H9 (cell line): ENCODE data around the gene PLEKHG7. TPM values are rescaled to one million over a fixed set of nuclear protein-coding genes. Genes with fewer than 3 reads are reported as not detected.

ENCODE experiments used
- DNase-seq: peaks from one replicate; pipeline ENCODE4 v3.0.0-alpha.2; 2017
- H2AFZ ChIP-seq: one replicate; pipeline ENCODE4 v1.6.1; 2013; ENCODE audit warnings: mild to moderate bottlenecking, low read length, control low read depth, moderate library complexity
- H2AK5ac ChIP-seq: 2 replicates; pipeline ENCODE4 v1.6.1; 2013; ENCODE audit warnings: low read length, control low read depth, mixed read lengths; ENCODE audit not compliant: insufficient read length
- H2BK120ac ChIP-seq: one replicate; pipeline ENCODE4 v1.6.1; 2013; ENCODE audit warnings: low read depth, mild to moderate bottlenecking, low read length, control low read depth, inconsistent platforms; ENCODE audit not compliant: poor library complexity, severe bottlenecking
- H2BK12ac ChIP-seq: 2 replicates; pipeline ENCODE4 v1.6.1; 2013; ENCODE audit warnings: low read length, control low read depth, mixed read lengths, low read depth; ENCODE audit not compliant: insufficient read length
- H2BK15ac ChIP-seq: 2 replicates; pipeline ENCODE4 v1.6.1; 2013; ENCODE audit warnings: low read depth, low read length, control low read depth
- H2BK20ac ChIP-seq: one replicate; pipeline ENCODE4 v1.6.1; 2013; ENCODE audit warnings: low read depth, mild to moderate bottlenecking, low read length, control low read depth, inconsistent platforms; ENCODE audit not compliant: poor library complexity, severe bottlenecking
- H2BK5ac ChIP-seq: 2 replicates; pipeline ENCODE4 v1.6.1; 2013; ENCODE audit warnings: low read length, control low read depth, mixed read lengths; ENCODE audit not compliant: insufficient read length
- H3K14ac ChIP-seq: 2 replicates; pipeline ENCODE4 v1.6.1; 2013; ENCODE audit warnings: low read length, control low read depth; ENCODE audit not compliant: insufficient read depth
- H3K18ac ChIP-seq: 2 replicates; pipeline ENCODE4 v1.6.1; 2013; ENCODE audit warnings: low read depth, mild to moderate bottlenecking, mixed read lengths, low read length, control low read depth; ENCODE audit not compliant: insufficient read length
- H3K23ac ChIP-seq: 2 replicates; pipeline ENCODE4 v1.6.1; 2013; ENCODE audit warnings: low read length, control low read depth, mixed read lengths, low read depth; ENCODE audit not compliant: insufficient read length
- H3K23me2 ChIP-seq: 2 replicates; pipeline ENCODE4 v1.6.1; 2013; ENCODE audit warnings: low read depth, mild to moderate bottlenecking, mixed read lengths, low read length, control low read depth; ENCODE audit not compliant: insufficient read length, poor library complexity, severe bottlenecking
- H3K27ac ChIP-seq: 2 replicates; pipeline ENCODE4 v1.5.1; 2013; ENCODE audit warnings: low read length, control low read depth, mixed read lengths, low read depth; ENCODE audit not compliant: insufficient read length
- H3K27me3 ChIP-seq: 2 replicates; pipeline ENCODE4 v1.6.1; 2013; ENCODE audit warnings: low read length, control low read depth, inconsistent platforms; ENCODE audit not compliant: insufficient read depth
- H3K4ac ChIP-seq: 2 replicates; pipeline ENCODE4 v1.6.1; 2013; ENCODE audit warnings: low read depth, mild to moderate bottlenecking, control low read depth, inconsistent platforms, low read length, moderate library complexity
- H3K4me1 ChIP-seq: 2 replicates; pipeline ENCODE4 v1.6.1; 2013; ENCODE audit warnings: low read length, control low read depth, inconsistent platforms; ENCODE audit not compliant: insufficient read depth
- H3K4me2 ChIP-seq: 2 replicates; pipeline ENCODE4 v1.6.1; 2013; ENCODE audit warnings: low read length, control low read depth, mixed read lengths; ENCODE audit not compliant: insufficient read length, insufficient read depth
- H3K56ac ChIP-seq: 2 replicates; pipeline ENCODE4 v1.6.1; 2013; ENCODE audit warnings: low read depth, mild to moderate bottlenecking, mixed read lengths, low read length, control low read depth; ENCODE audit not compliant: insufficient read length
- H3K79me1 ChIP-seq: 2 replicates; pipeline ENCODE4 v1.6.1; 2013; ENCODE audit warnings: low read depth, mild to moderate bottlenecking, moderate library complexity, low read length, control low read depth, inconsistent platforms; ENCODE audit not compliant: insufficient read depth, poor library complexity, severe bottlenecking
- H3K79me2 ChIP-seq: 2 replicates; pipeline ENCODE4 v1.6.1; 2013; ENCODE audit warnings: low read length, control low read depth, inconsistent platforms; ENCODE audit not compliant: insufficient read depth
- H3K9ac ChIP-seq: 2 replicates; pipeline ENCODE4 v1.6.1; 2013; ENCODE audit warnings: low read length, control low read depth, mixed read lengths; ENCODE audit not compliant: insufficient read length; ENCODE audit errors: extremely low read depth
- H3K9me3 ChIP-seq: one replicate; pipeline ENCODE4 v1.6.1; 2013; ENCODE audit warnings: low read depth, low read length, inconsistent platforms; ENCODE audit not compliant: control insufficient read depth
- H3T11ph ChIP-seq: one replicate; pipeline ENCODE4 v1.6.1; 2013; ENCODE audit warnings: mild to moderate bottlenecking, low read length, control low read depth, inconsistent platforms
- H4K20me1 ChIP-seq: one replicate; pipeline ENCODE4 v1.6.1; 2013; ENCODE audit not compliant: control insufficient read depth, insufficient read length, insufficient read depth
- H4K5ac ChIP-seq: 2 replicates; pipeline ENCODE4 v1.6.1; 2013; ENCODE audit warnings: low read depth, mild to moderate bottlenecking, mixed read lengths, low read length, control low read depth; ENCODE audit not compliant: insufficient read length
- H4K8ac ChIP-seq: replicated peaks from 2 replicates; pipeline ENCODE4 v1.6.1; 2013; ENCODE audit warnings: low read length, control low read depth, mixed read lengths, low read depth; ENCODE audit not compliant: insufficient read length
- H4K91ac ChIP-seq: 2 replicates; pipeline ENCODE4 v1.6.1; 2013; ENCODE audit warnings: low read depth, mild to moderate bottlenecking, moderate library complexity, mixed read lengths, low read length, control low read depth; ENCODE audit not compliant: insufficient read length
- H3K27ac Mint-ChIP-seq, 3 experiments: 2 replicates in 2 of 3; 3 replicates in 1 of 3; pipeline ENCODE4 v1.8.0; 2020 to 2021; ENCODE audit warnings: mixed read lengths in 3 of 3, mild to moderate bottlenecking in 1 of 3, moderate library complexity in 1 of 3
- H3K27me3 Mint-ChIP-seq: 2 replicates; pipeline ENCODE4 v1.8.0; 2021; ENCODE audit warnings: low read depth, mild to moderate bottlenecking, moderate library complexity, mixed read lengths
- H3K36me3 Mint-ChIP-seq, 3 experiments: 2 replicates in 2 of 3; 3 replicates in 1 of 3; pipeline ENCODE4 v1.8.0; 2020 to 2021; ENCODE audit warnings: low read depth in 3 of 3, mixed read lengths in 3 of 3; ENCODE audit not compliant: insufficient read depth in 1 of 3
- H3K4me1 Mint-ChIP-seq, 2 experiments: 2 replicates each; pipeline ENCODE4 v1.8.0; 2020; ENCODE audit warnings: mixed read lengths in 2 of 2
- H3K4me3 Mint-ChIP-seq, 2 experiments: 2 replicates in 1 of 2; 3 replicates in 1 of 2; pipeline ENCODE4 v1.8.0; 2020 to 2021; ENCODE audit warnings: mild to moderate bottlenecking in 2 of 2, mixed read lengths in 2 of 2, moderate library complexity in 1 of 2
- H3K9me3 Mint-ChIP-seq, 2 experiments: 2 replicates in 1 of 2; 3 replicates in 1 of 2; pipeline ENCODE4 v1.8.0; 2020; ENCODE audit warnings: mild to moderate bottlenecking in 2 of 2, mixed read lengths in 2 of 2, moderate library complexity in 1 of 2
- CTCF ChIP-seq: fragments of 200-600 bp; sonication (generic); conservative IDR thresholded peaks from 3 replicates; pipeline ENCODE4 v1.8.0; 2021; ENCODE audit warnings: antibody characterized with exemption, mild to moderate bottlenecking
- WGBS: extraction: QIAGEN DNeasy Blood & Tissue Kit; methylation state at CpG from one replicate; pipeline ENCODE4 v1.1.7; 2013; ENCODE audit warnings: missing lambda C conversion rate, low lambda C conversion rate, mixed read lengths; ENCODE audit not compliant: insufficient read length; ENCODE audit errors: extremely low coverage; 5-methylcytosine and 5-hydroxymethylcytosine counted together
- total RNA-seq: library from RNA; stranded (reverse); gene quantifications from 2 replicates; pipeline ENCODE4 v1.2.1, GENCODE V29; 2021

The PLEKHG7 gene
- total RNA-seq, 1 experiment from 2014 or later = not detected

- H4K5ac ChIP-seq = no peak overlapping the region
- no peak overlapping the region; a peak in 1 of 7 replicates for H3K27ac Mint-ChIP-seq
- H2BK12ac ChIP-seq = no peak overlapping the region
- H2AFZ ChIP-seq = no peak overlapping the region
- no peak overlapping the region for H3K4ac ChIP-seq
- H3K18ac ChIP-seq = no peak overlapping the region
- peaks cover 2 to 3% of the 10 kb centered on the region in 2 experiments; a peak in 4 of 5 replicates for H3K9me3 Mint-ChIP-seq
- H3K36me3 Mint-ChIP-seq = no peaks in the 10 kb centered on the region; a peak in 1 of 7 replicates
- H3K9ac ChIP-seq = no peak overlapping the region
- no peak overlapping the region for H3K4me3 Mint-ChIP-seq
- DNase-seq = no peak
- H3K23me2 ChIP-seq = no peaks in the 10 kb centered on the region
- no peak overlapping the region for H4K91ac ChIP-seq
- no peak overlapping the region for H2BK120ac ChIP-seq
- H3K27me3 Mint-ChIP-seq = no peaks in the 10 kb centered on the region
- TF ChIP-seq CTCF = no peak
- no peak overlapping the region for H2BK5ac ChIP-seq
- H3K27ac ChIP-seq = no peak overlapping the region
- no peak overlapping the region for H3K4me2 ChIP-seq
- H2AK5ac ChIP-seq = no peak overlapping the region
- H3K79me1 ChIP-seq = no peaks in the 10 kb centered on the region
- no peak overlapping the region for H3K23ac ChIP-seq
- WGBS = no CpG with 5 or more reads among the region's 4 CpGs
- H2BK20ac ChIP-seq = no peak overlapping the region
- no peak overlapping the region for H2BK15ac ChIP-seq
- H3T11ph ChIP-seq = no peak overlapping the region
- no peaks in the 10 kb centered on the region for H3K79me2 ChIP-seq
- H3K4me1 Mint-ChIP-seq = peaks cover 10 to 12% of the 10 kb centered on the region in 2 experiments
- H3K14ac ChIP-seq = no peak overlapping the region
- no peaks in the 10 kb centered on the region for H3K27me3 ChIP-seq
- H3K56ac ChIP-seq = no peak overlapping the region
- no peaks in the 10 kb centered on the region for H3K9me3 ChIP-seq
- H4K20me1 ChIP-seq = no peaks in the 10 kb centered on the region
- H3K4me1 ChIP-seq = no peaks in the 10 kb centered on the region; the same call in 1 of the 2 replicates
- no peak overlapping the region for H4K8ac ChIP-seq
Measured at GRCh38 chr12:92703786-92704185, 997 bp downstream of the PLEKHG7 start.
